Mammary epithelial cell (primary cell): ENCODE measurements around the gene SUN3.

Experiments
- CTCF ChIP-seq, 2 donors: IDR thresholded peaks in 1 of 2; conservative IDR thresholded peaks in 1 of 2; 2 replicates each; pipeline ENCODE4 v1.5.1; 2011 to 2012; ENCODE audit warnings: inconsistent platforms in 2 of 2, low read length in 2 of 2, mild to moderate bottlenecking in 2 of 2, control low read depth in 1 of 2, low read depth in 1 of 2; ENCODE audit not compliant: insufficient read depth in 1 of 2; ENCODE audit errors: extremely low read depth in 1 of 2
- EZH2 ChIP-seq: IDR thresholded peaks from 2 replicates; pipeline ENCODE4 v1.6.1; 2012; ENCODE audit warnings: low read length, inconsistent platforms, borderline replicate concordance

GRCh38 chr7:47943676-47944474 is 85.0 kb downstream of the SUN3 start:
- TF ChIP-seq EZH2 (no peak), CTCF (conservative IDR thresholded peaks at IDR 0.05 in 1 of 2, IDR thresholded peaks at IDR 0.05 in 1 of 2; ENCODE audit: extremely low read depth in 1 of 2, insufficient read depth in 1 of 2, low read depth in 1 of 2, low read length in 2 of 2) (no peak)
